Kidney epithelial cell (primary cell): Measurements from ENCODE around the gene CHST11. TPM values are rescaled to one million over a fixed set of nuclear protein-coding genes. Genes with fewer than 3 reads are reported as not detected.

ENCODE experiments used
- DNase-seq: peaks from one replicate; pipeline ENCODE4 v3.0.0-alpha.2; 2010; ENCODE audit warnings: low read depth
- H3K27me3 ChIP-seq: 2 replicates; pipeline ENCODE4 v1.6.0; 2011; ENCODE audit warnings: low read length; ENCODE audit not compliant: control insufficient read depth, insufficient read depth
- H3K36me3 ChIP-seq: 2 replicates; pipeline ENCODE4 v1.5.1; 2011; ENCODE audit warnings: low read length; ENCODE audit not compliant: control insufficient read depth, insufficient read depth
- H3K4me3 ChIP-seq: 2 replicates; pipeline ENCODE4 v1.5.1; 2011; ENCODE audit warnings: low read depth, mild to moderate bottlenecking, control low read depth, low read length
- total RNA-seq: library from RNA; depleted of rRNA; stranded (reverse); fragments of >200 nt; gene quantifications from 2 replicates; pipeline ENCODE4 v1.2.3, GENCODE V29; 2015
- TF ChIP-seq, protein P1 (sequence below): IDR thresholded peaks from 2 replicates; pipeline ENCODE4 v1.5.1; 2011; ENCODE audit warnings: mild to moderate bottlenecking, moderate library complexity, low read length, control low read depth, inconsistent platforms; ENCODE audit not compliant: insufficient read depth, poor library complexity, severe bottlenecking

CHST11 gene
- total RNA-seq, 1 donor from 2014 or later, result 32.6 TPM

DNA sequence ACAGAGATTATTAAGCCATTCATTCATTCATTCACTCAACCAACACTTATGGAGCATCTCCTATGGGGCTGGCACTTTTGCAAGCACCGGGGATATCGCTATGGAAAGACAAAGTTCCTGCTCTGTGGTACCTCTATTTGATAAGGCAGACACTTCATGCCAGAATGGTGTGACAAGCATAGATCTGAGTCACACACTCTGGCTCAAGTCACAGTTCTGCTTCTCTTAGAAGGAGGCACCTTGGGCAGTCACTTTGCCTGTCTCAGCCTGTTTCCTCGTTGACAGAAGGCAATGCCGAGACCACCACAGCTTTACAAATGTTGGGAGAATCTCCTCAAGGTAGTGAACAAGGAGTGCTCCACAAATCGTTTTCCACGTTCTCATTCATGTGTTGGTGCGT, 296.1 kb downstream of the CHST11 start:
- DNase-seq, result no peak
- Histone ChIP-seq H3K36me3 (peaks cover 2% of the 10 kb centered on the region), H3K4me3 (no peak overlapping the region), H3K27me3 (no peaks in the 10 kb centered on the region)
- TF ChIP-seq, protein P1, sequence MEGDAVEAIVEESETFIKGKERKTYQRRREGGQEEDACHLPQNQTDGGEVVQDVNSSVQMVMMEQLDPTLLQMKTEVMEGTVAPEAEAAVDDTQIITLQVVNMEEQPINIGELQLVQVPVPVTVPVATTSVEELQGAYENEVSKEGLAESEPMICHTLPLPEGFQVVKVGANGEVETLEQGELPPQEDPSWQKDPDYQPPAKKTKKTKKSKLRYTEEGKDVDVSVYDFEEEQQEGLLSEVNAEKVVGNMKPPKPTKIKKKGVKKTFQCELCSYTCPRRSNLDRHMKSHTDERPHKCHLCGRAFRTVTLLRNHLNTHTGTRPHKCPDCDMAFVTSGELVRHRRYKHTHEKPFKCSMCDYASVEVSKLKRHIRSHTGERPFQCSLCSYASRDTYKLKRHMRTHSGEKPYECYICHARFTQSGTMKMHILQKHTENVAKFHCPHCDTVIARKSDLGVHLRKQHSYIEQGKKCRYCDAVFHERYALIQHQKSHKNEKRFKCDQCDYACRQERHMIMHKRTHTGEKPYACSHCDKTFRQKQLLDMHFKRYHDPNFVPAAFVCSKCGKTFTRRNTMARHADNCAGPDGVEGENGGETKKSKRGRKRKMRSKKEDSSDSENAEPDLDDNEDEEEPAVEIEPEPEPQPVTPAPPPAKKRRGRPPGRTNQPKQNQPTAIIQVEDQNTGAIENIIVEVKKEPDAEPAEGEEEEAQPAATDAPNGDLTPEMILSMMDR, result no peak

DNA sequence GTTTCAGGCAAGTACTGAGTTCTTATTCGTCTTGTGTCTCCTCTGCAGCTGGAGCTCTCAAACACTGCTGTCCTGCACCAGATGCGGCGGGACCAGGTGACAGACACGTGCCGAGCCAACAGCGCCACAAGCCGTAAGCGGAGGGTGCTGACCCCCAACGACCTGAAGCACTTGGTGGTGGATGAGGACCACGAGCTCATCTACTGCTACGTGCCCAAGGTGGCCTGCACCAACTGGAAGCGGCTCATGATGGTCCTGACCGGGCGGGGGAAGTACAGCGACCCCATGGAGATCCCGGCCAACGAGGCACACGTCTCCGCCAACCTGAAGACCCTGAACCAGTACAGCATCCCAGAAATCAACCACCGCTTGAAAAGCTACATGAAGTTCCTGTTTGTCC, 300.2 kb downstream of the CHST11 start:
- Histone ChIP-seq H3K4me3 (no peak overlapping the region), H3K27me3 (no peaks in the 10 kb centered on the region), H3K36me3 (peaks cover 2% of the 10 kb centered on the region)
- TF ChIP-seq, protein P1, result no peak
- DNase-seq, result no peak

DNA sequence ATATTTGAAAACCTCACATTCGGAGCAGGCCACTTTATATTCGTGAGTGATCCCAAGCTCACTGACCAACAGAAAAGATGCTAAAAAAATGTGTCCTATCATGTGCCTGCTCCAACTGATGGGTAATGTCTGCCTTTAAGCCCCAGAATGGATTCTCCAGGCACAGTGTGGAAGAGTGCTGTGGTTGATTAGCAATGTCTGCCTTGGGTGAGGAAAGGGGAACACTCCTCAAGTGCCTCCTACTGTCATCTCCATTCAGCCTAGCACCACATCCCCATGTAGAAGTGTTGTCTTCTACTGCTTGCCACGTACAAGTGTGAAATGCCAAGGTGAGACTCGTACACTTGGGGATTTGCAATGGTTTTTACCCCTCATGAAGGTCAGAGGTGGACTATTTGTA, 302.0 kb downstream of the CHST11 start:
- DNase-seq, result no peak
- Histone ChIP-seq H3K4me3 (no peak overlapping the region), H3K27me3 (no peaks in the 10 kb centered on the region), H3K36me3 (peaks cover 2% of the 10 kb centered on the region)
- TF ChIP-seq, protein P1, result no peak

DNA sequence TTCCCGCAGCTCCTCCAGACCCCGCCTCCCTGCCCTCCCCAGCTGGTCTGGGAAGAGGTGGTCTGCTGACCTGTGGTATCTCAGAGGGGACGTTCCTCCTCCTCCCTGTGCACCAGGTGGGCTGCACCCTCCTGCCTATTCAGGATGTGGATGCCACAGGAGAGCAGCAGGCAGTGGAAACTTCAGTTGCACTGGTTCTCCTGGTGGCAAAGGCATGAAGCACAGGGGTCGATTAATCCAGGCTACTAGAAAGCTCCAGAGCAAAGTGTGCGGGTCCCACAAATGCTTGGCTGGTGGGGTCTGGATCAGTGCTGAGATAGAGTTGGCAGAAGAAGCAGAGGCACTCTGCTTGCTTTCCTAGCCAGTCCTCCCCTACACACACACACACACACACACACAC, 304.3 kb downstream of the CHST11 start:
- Histone ChIP-seq H3K27me3 (no peaks in the 10 kb centered on the region), H3K36me3 (peaks cover 2% of the 10 kb centered on the region), H3K4me3 (no peak overlapping the region)
- TF ChIP-seq, protein P1, result no peak
- no peak for DNase-seq

- Histone ChIP-seq H3K36me3 (peaks cover 2% of the 10 kb centered on the region), H3K27me3 (no peaks in the 10 kb centered on the region), H3K4me3 (no peak overlapping the region)
- no peak for DNase-seq
- TF ChIP-seq, protein P1, result no peak
Measured at GRCh38 chr12:104761611-104762010, 304.9 kb downstream of the CHST11 start.

DNA sequence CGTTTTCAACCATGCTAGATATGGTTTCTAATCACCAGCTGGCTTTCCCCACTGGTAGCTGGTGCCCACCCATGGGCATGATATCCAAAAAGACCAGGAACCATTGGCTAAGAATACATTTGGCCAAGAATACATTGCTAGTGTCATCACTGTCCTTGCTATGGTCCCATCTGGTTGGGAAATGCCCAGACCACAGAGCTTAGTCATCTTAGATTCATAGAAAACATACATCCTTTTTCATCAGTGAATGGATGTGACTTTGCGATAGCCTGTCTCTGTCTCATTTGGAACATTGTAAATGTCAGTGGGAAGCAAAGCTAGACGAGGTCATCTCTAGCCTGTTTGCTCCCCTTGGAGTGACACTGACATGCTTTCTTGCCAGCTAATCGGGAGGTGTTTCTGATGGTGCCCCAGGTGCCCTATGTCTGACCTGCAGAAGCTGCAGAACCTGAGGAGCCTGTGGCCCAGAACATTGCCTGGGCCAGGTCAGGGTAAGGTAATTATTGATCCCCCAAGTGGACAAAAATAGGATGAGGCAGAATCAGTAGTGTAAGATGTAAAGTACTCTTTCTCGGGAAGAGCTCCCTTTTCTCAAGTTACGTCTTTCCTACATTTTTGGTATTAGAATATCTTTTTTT, 306.5 kb downstream of the CHST11 start:
- TF ChIP-seq, protein P1, result no peak
- Histone ChIP-seq H3K27me3 (no peaks in the 10 kb centered on the region), H3K36me3 (no peaks in the 10 kb centered on the region), H3K4me3 (no peak overlapping the region)
- no peak for DNase-seq
